NCI-H2171 (cell line): ENCODE measurements around the gene C6orf132.
"Not testable (repeated sequence)": the region's sequence is repeated elsewhere in the genome, so short reads cannot be mapped to it uniquely, and the experiment has no call there.

Experiments used
- DNase-seq: peaks from one replicate; lab custom pipeline; 2025; lab: John Stamatoyannopoulos, UW

C6orf132 gene

GRCh38 chr6:42162812-42163211, 20.4 kb upstream of the C6orf132 start:
- no peak for DNase-seq

GRCh38 chr6:42162384-42162783, 20.0 kb upstream of the C6orf132 start:
- no peak for DNase-seq

- DNase-seq, result no peak
These were observed 17.1 kb upstream of the C6orf132 start for GRCh38 chr6:42159431-42160024.

- no peak for DNase-seq
These were observed 16.2 kb upstream of the C6orf132 start for GRCh38 chr6:42158631-42159030.

- DNase-seq, result no peak
These were observed 15.6 kb upstream of the C6orf132 start for GRCh38 chr6:42158011-42158410.

GRCh38 chr6:42156638-42157037, 14.2 kb upstream of the C6orf132 start:
- DNase-seq, result no peak

GRCh38 chr6:42155293-42155692, 12.9 kb upstream of the C6orf132 start:
- DNase-seq, result no peak

GRCh38 chr6:42154461-42155209, 12.2 kb upstream of the C6orf132 start:
- no peak for DNase-seq

- no peak for DNase-seq
These were observed 11.5 kb upstream of the C6orf132 start for GRCh38 chr6:42153921-42154320.

GRCh38 chr6:42152528-42153213, 10.3 kb upstream of the C6orf132 start:
- not testable (repeated sequence) for DNase-seq

GRCh38 chr6:42152024-42152423, 9.6 kb upstream of the C6orf132 start:
- no peak for DNase-seq

- DNase-seq, result no peak
These were observed 7.8 kb upstream of the C6orf132 start for GRCh38 chr6:42150254-42150653.

GRCh38 chr6:42148058-42148457, 5.6 kb upstream of the C6orf132 start:
- DNase-seq, result no peak

GRCh38 chr6:42147138-42147562, 4.7 kb upstream of the C6orf132 start:
- DNase-seq, result no peak

GRCh38 chr6:42141603-42142117, 760 bp downstream of the C6orf132 start:
- no peak for DNase-seq

- DNase-seq, result no peak
These were observed 1.4 kb downstream of the C6orf132 start for GRCh38 chr6:42140756-42141602.

GRCh38 chr6:42140032-42140431, 2.4 kb downstream of the C6orf132 start:
- no peak for DNase-seq

GRCh38 chr6:42138630-42139619, 3.5 kb downstream of the C6orf132 start:
- DNase-seq, result no peak

- DNase-seq, result no peak
These were observed 4.2 kb downstream of the C6orf132 start for GRCh38 chr6:42138190-42138589.

- DNase-seq, result no peak
These were observed 5.1 kb downstream of the C6orf132 start for GRCh38 chr6:42137194-42137753.
